Uterus (tissue), 2 donors: ENCODE data around the gene CHRNA4.

Source experiments
- CTCF ChIP-seq, 4 experiments: fragments of 200-600 bp in 2 of 4; fragments of 450-650 bp in 2 of 4; sonication (generic) in 2 of 4; IDR thresholded peaks; one replicate each; pipeline ENCODE4 v1.5.1; 2016 to 2019; ENCODE audit warnings: antibody characterized with exemption in 4 of 4, mild to moderate bottlenecking in 2 of 4, moderate library complexity in 1 of 4
- POLR2A ChIP-seq, 2 donors: fragments of 450-650 bp; IDR thresholded peaks; one replicate each; pipeline ENCODE4 v1.6.1; 2016; ENCODE audit warnings: antibody characterized with exemption in 2 of 2, mild to moderate bottlenecking in 1 of 2, moderate library complexity in 1 of 2

GRCh38 chr20:63409066-63409833 lies 48.1 kb upstream of the CHRNA4 start:
- TF ChIP-seq CTCF (IDR thresholded peaks at IDR 0.05) (no peak), POLR2A (IDR thresholded peaks at IDR 0.05) (no peak)
